Measurements from ENCODE around the gene VAV3.

VAV3 gene

GRCh38 chr1:107551456-107551855 is 413.5 kb downstream of the VAV3 start:
- DNase-seq = no peak

- DNase-seq = no peak
These were observed 414.6 kb downstream of the VAV3 start for GRCh38 chr1:107550358-107550757.

GRCh38 chr1:107549152-107549810 is 415.7 kb downstream of the VAV3 start:
- DNase-seq = no peak

- DNase-seq = no peak
These were observed 416.7 kb downstream of the VAV3 start for GRCh38 chr1:107548276-107548675.

DNA sequence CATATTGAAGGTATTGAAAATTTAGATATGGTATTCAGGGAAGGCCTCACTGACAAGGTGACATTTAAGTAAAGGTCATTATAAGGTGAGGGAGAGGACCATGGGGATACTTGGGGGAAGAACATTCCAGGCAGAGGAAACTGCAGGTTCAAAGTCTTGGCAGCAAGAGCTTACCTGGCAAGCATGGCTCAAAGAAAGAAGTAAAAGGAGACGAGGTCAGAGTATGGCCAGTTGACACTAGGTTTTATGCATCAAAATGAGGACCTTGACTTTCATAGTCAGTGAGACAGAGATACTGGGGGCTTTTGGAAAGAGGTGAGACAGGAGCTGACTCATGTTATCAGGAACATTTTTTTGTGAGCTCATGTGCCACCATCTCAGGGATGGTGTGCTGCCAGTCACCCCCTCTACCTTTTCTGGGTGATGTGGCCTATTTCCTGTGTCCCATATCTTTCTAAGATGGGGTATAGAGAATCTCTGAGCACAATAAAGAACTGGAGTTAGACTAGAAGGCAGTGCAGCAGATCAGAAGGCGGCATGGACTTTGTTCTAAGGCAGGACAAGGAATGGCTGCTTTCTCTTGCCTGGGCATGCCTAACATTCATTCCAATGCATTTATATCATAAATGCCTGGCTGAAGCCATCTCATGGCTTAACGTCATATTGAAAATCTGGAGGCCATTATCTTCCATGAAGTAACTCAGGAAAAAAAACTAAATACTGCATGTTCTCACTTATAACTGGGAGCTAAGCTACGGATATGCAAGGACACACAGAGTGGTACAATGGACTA is 417.4 kb downstream of the VAV3 start:
- no peak for DNase-seq

GRCh38 chr1:107546576-107546975 is 418.4 kb downstream of the VAV3 start:
- DNase-seq = no peak

GRCh38 chr1:107545879-107546278 is 419.1 kb downstream of the VAV3 start:
- DNase-seq = no peak

GRCh38 chr1:107545056-107545577 is 419.9 kb downstream of the VAV3 start:
- DNase-seq = no peak

DNA sequence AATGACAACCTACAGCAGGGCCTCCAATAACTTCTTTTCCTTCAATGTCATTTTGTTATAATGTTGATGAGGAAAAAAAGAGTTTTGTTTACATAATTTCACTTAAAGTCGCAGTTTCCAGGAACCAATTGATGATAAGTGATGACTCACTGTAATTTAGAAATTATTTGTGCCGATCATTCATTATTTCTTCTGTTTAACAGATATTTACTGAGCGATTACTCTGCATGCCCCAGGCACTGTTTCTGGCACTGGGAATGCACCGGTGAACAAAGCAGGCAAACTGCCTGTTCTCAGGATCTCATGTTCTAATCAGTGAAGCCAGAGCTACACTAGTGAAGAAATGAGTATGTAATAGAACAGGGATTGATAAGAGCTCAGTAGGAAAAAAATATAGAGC is 420.7 kb downstream of the VAV3 start:
- DNase-seq = no peak

- DNase-seq = no peak
These were observed 423.6 kb downstream of the VAV3 start for GRCh38 chr1:107541412-107541811.

DNA sequence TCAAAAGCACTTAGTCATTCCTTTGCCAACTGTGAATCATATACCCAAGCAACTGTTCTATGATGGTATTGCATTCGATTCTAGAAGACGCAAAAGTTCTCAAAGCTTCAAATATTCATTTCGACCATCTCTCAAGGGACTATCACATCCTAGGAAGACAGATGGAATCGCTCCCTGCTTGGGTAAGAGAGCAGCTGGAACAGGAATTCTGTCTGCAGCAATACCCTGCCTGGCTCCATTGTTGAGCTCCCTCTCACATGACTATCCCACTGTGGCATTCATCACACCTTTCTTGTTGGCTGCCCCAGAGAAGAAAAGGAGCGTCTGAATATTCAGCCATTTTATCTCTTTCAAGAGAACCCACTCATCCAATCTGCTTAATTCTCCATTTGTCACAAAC is 426.5 kb downstream of the VAV3 start:
- DNase-seq = no peak

GRCh38 chr1:107536266-107536665 is 428.7 kb downstream of the VAV3 start:
- no peak for DNase-seq

GRCh38 chr1:107535091-107535490 is 429.9 kb downstream of the VAV3 start:
- DNase-seq = no peak

- DNase-seq = no peak
These were observed 430.3 kb downstream of the VAV3 start for GRCh38 chr1:107534632-107535031.

GRCh38 chr1:107533436-107533835 is 431.5 kb downstream of the VAV3 start:
- no peak for DNase-seq

GRCh38 chr1:107532318-107532717 is 432.7 kb downstream of the VAV3 start:
- no peak for DNase-seq

DNA sequence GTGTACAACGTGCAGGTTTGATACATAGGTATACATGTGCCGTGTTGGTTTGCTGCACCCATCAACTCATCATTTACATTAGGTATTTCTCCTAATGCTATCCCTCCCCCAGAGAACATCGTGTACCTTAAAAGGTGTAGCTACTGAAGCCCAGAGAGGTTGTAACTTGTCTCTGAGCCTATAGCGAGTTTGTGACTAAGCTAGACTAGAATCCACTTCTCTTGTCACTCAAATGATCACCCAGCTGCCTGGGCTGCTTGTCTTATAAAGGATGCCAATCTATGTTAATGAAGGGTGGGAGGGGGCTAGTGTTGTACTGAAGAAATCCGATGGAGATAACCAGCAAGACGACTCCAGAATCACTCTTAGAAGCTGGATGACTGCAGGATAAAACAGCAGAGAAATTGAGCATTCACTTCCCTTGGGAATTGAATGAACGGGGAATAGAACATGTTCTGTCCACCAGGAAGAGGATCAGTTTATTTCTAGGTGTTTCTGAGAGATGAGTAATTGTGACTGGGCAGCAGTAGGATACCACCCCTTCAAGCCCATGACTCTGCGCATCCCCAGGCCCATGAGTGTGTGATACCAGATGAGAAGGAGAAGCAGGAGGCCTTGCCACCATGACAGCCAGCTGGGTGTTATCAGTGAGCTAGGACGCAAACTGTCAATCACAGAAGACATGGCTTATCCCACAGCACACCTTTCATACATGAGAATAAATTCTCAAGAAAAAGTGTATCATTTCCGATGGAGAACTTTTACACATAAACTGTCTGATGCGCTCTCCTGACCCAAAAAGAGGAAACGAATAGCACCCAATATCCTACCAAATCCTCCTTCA is 433.7 kb downstream of the VAV3 start:
- no peak for DNase-seq

GRCh38 chr1:107530543-107530942 is 434.4 kb downstream of the VAV3 start:
- no peak for DNase-seq

GRCh38 chr1:107529511-107530149 is 435.4 kb downstream of the VAV3 start:
- DNase-seq = no peak

- no peak for DNase-seq
These were observed 438.3 kb downstream of the VAV3 start for GRCh38 chr1:107526524-107527198.

GRCh38 chr1:107525961-107526360 is 439.0 kb downstream of the VAV3 start:
- DNase-seq = no peak

- no peak for DNase-seq
These were observed 439.8 kb downstream of the VAV3 start for GRCh38 chr1:107525145-107525544.

All from activated T-cell treated with anti-CD3 and anti-CD28 coated beads, Interleukin-2, amount 50 U/mL, for 1 hour (primary cell).